GM12878 (cell line): ENCODE data around the gene FDX2. TPM values are rescaled to one million over a fixed set of nuclear protein-coding genes. Genes with fewer than 3 reads are reported as not detected.
A peak's percentile ranks its signal among the peaks of the same experiment; 100 is the strongest.

Experiments
- ATAC-seq: fragments of 200-7000 bp; cut with Tn5 transposase; 3 replicates; pipeline ENCODE4 v1.9.1; 2020; ENCODE audit warnings: mild to moderate bottlenecking, moderate library complexity
- Bru-seq: library from RNA; stranded (reverse); fragments of 400-500 nt; gene quantifications from one replicate; lab custom pipeline; 2021; lab: Mats Ljungman, UMichigan
- BruChase-seq, 2 experiments: library from RNA; stranded (reverse); fragments of 400-500 nt; gene quantifications; one replicate each; lab custom pipeline; 2021; lab: Mats Ljungman, UMichigan
- BruUV-seq: library from RNA; stranded (reverse); fragments of 400-500 nt; replicated peaks from 2 replicates; lab custom pipeline; 2021; lab: Mats Ljungman, UMichigan
- CTCF ChIA-PET: fragments of 300-600 bp; sonication (Branson Sonifier 250); formaldehyde crosslinking; extraction: SDS; loops from one replicate; lab custom pipeline; 2021; ENCODE audit warnings: inconsistent platforms; lab: Yijun Ruan, JAX
- POLR2A ChIA-PET: fragments of 350-600 bp; formaldehyde crosslinking; extraction: SDS; loops from one replicate; lab custom pipeline; 2021; ENCODE audit warnings: inconsistent platforms; lab: Charles Lee
- RAD21 ChIA-PET: fragments of 300-600 bp; sonication (Branson Sonifier 250); formaldehyde crosslinking; loops from one replicate; lab custom pipeline; 2023; ENCODE audit warnings: antibody characterized with exemption; ENCODE audit not compliant: unreplicated experiment; lab: Charles Lee
- SMC1A ChIA-PET: fragments of 300-600 bp; sonication (Branson Sonifier 250); formaldehyde crosslinking; loops from one replicate; lab custom pipeline; 2023; ENCODE audit not compliant: unreplicated experiment, uncharacterized antibody; lab: Charles Lee
- DNase-seq: peaks from one replicate; pipeline ENCODE4 v3.0.0-alpha.2; 2011; ENCODE audit warnings: low read depth, low spot score
- FAIRE-seq: peaks from 3 replicates; lab custom pipeline; 2011; peaks lifted over from hg19 to GRCh38; lab: Jason Lieb, UNC
- H2AFZ ChIP-seq: 2 replicates; pipeline ENCODE4 v1.6.0; 2011; ENCODE audit warnings: low read depth, low read length, control low read depth; ENCODE audit not compliant: control insufficient read depth
- H3K27ac ChIP-seq: 2 replicates; pipeline ENCODE4 v1.5.1; 2011; ENCODE audit warnings: control low read depth; ENCODE audit not compliant: control insufficient read depth, insufficient read depth
- H3K27me3 ChIP-seq, 2 experiments: replicated peaks in 1 of 2; 2 replicates each; pipeline versions ENCODE4 v1.6.0 to v1.6.1; 2011; ENCODE audit warnings: low read length in 1 of 2; ENCODE audit not compliant: control insufficient read depth in 2 of 2, insufficient read depth in 2 of 2
- H3K36me3 ChIP-seq, 2 experiments: 2 replicates each; pipeline ENCODE4 v1.5.1; 2011; ENCODE audit warnings: low read length in 1 of 2; ENCODE audit not compliant: control insufficient read depth in 2 of 2, insufficient read depth in 2 of 2
- H3K4me1 ChIP-seq: 2 replicates; pipeline ENCODE4 v1.6.1; 2011; ENCODE audit warnings: mild to moderate bottlenecking, low read length, moderate library complexity, mixed read lengths; ENCODE audit not compliant: control insufficient read depth, insufficient read depth
- H3K4me2 ChIP-seq: 2 replicates; pipeline ENCODE4 v1.6.0; 2011; ENCODE audit warnings: control low read depth; ENCODE audit not compliant: control insufficient read depth, insufficient read depth
- H3K4me3 ChIP-seq: fragments of 200-600 bp; sonication (generic); 2 replicates; pipeline ENCODE4 v1.5.1; 2016
- H3K79me2 ChIP-seq: 2 replicates; pipeline ENCODE4 v1.6.0; 2011; ENCODE audit warnings: low read length; ENCODE audit not compliant: control insufficient read depth, insufficient read depth
- H3K9ac ChIP-seq: 2 replicates; pipeline ENCODE4 v1.8.0; 2011; ENCODE audit warnings: low read length, control low read depth, mixed read lengths; ENCODE audit not compliant: control insufficient read depth, insufficient read depth
- H3K9me3 ChIP-seq: replicated peaks from 3 replicates; pipeline ENCODE4 v1.5.1; 2011; ENCODE audit warnings: mild to moderate bottlenecking, low read length; ENCODE audit not compliant: control insufficient read depth, insufficient read depth
- H4K20me1 ChIP-seq: 2 replicates; pipeline ENCODE4 v1.6.0; 2011; ENCODE audit not compliant: control insufficient read depth, insufficient read depth
- CHD2 ChIP-seq: IDR thresholded peaks from 2 replicates; pipeline ENCODE4 v1.6.1; 2011; ENCODE audit warnings: low read depth, low read length, improper control_type of control experiment, borderline replicate concordance
- CHD4 ChIP-seq: fragments of 200-600 bp; sonication (generic); IDR thresholded peaks from 2 replicates; pipeline ENCODE4 v1.6.1; 2016; ENCODE audit warnings: mild to moderate bottlenecking
- SP1 ChIP-seq: IDR thresholded peaks from one replicate; pipeline ENCODE4 v1.6.1; 2011; ENCODE audit warnings: low read depth, low read length
- STAT1 ChIP-seq: fragments of 450-650 bp; conservative IDR thresholded peaks from 2 replicates; pipeline ENCODE4 v1.6.1; 2014; ENCODE audit warnings: antibody characterized with exemption, mild to moderate bottlenecking
- ZZZ3 ChIP-seq: IDR thresholded peaks from 2 replicates; pipeline ENCODE4 v1.6.1; 2011; ENCODE audit warnings: low read depth; ENCODE audit not compliant: control insufficient read depth, insufficient read length
- WGBS: methylation state at CpG from one replicate; pipeline ENCODE4 v1.1.6; 2016; ENCODE audit warnings: low lambda C conversion rate; ENCODE audit not compliant: insufficient replicate concordance, insufficient coverage; ENCODE audit errors: missing lambda C conversion rate; 5-methylcytosine and 5-hydroxymethylcytosine counted together
- in situ Hi-C: fragments of 300-500 bp; cut with MboI; formaldehyde crosslinking; loops from 9 replicates; pipeline ENCODE4 v1.14.3; 2018; ENCODE audit warnings: mixed read lengths
- intact Hi-C: fragments of 100-400 bp; cut with micrococcal nuclease; formaldehyde crosslinking; loops from one replicate; pipeline ENCODE4 v1.14.2; 2022; ENCODE audit not compliant: unreplicated experiment
- long read RNA-seq, 2 experiments: library from polyadenylated mRNA; unstranded; transcript quantifications; one replicate each; pipeline ENCODE4 v2.0.0, GENCODE V29; 2019 to 2020
- polyA minus RNA-seq, 3 experiments: library from RNA; depleted of rRNA, polyadenylated mRNA; stranded (reverse); fragments of >200 nt; gene quantifications; 2 replicates each; pipeline ENCODE4 v1.2.3, GENCODE V29; 2011
- polyA plus RNA-seq, 11 experiments: library from polyadenylated mRNA; depleted of rRNA in 4 of 11; unstranded in 6 of 11; stranded (reverse) in 5 of 11; fragments of >200 nt; fragmentation: Nextera tagmentation in 4 of 11; fragmentation: Illumina TruSeq in 1 of 11; extraction: Ambion mirVana in 4 of 11; extraction: Trizol in 1 of 11; gene quantifications; 1 replicate in 1 of 11; 2 replicates in 10 of 11; pipeline versions ENCODE4 v1.2.1 to v1.2.3, GENCODE V29; 2011 to 2016; ENCODE audit warnings: inconsistent platforms in 2 of 11, missing spikeins in 2 of 11, low read depth in 1 of 11
- total RNA-seq, 4 experiments: library from RNA; depleted of rRNA in 3 of 4; stranded (reverse); fragments of >200 nt in 3 of 4; fragmentation: Illumina TruSeq in 1 of 4; extraction: Trizol in 1 of 4; gene quantifications; 2 replicates each; pipeline versions ENCODE4 v1.2.1 to v1.2.3, GENCODE V29; 2013 to 2021
- TF ChIP-seq, protein P1 (sequence below): IDR thresholded peaks from 2 replicates; pipeline ENCODE4 v1.6.1; 2011; ENCODE audit warnings: borderline replicate concordance, low read depth, mild to moderate bottlenecking, moderate library complexity, mixed read lengths, low read length; ENCODE audit not compliant: insufficient read depth; ENCODE audit errors: extremely low read length
- TF ChIP-seq, protein P2 (sequence below): fragments of 450-650 bp; IDR thresholded peaks from 2 replicates; pipeline ENCODE4 v1.6.1; 2016; ENCODE audit warnings: mild to moderate bottlenecking
- TF ChIP-seq, protein P3 (sequence below): IDR thresholded peaks from 2 replicates; pipeline ENCODE4 v1.6.1; 2011; ENCODE audit warnings: low read depth, low read length, improper control_type of control experiment, borderline replicate concordance
- TF ChIP-seq, protein P4 (sequence below): IDR thresholded peaks from 2 replicates; pipeline ENCODE4 v1.6.1; 2012; ENCODE audit warnings: mild to moderate bottlenecking, low read depth, low read length

FDX2 gene
- 8.7 and 11.1 TPM in 2 replicates for total RNA-seq (2013; cell fraction: nucleolus; rRNA removed)
- 19.5 and 29.0 TPM in 2 replicates for total RNA-seq (2014; rRNA removed)
- 15.0 and 16.2 TPM in 2 replicates for total RNA-seq (2014; rRNA removed; fragmentation: Illumina TruSeq; extraction: Trizol)
- 22.4 and 24.6 TPM in 2 replicates for total RNA-seq (2021)
- 7.6 TPM for polyA plus RNA-seq (2011; ENCODE audit: low read depth)
- polyA plus RNA-seq (2011; rRNA removed): 5.0 and 12.4 TPM in 2 replicates
- polyA plus RNA-seq (2011; cell fraction: cytosol; rRNA removed): 24.5 and 31.1 TPM in 2 replicates
- 34.9 and 53.2 TPM in 2 replicates for polyA plus RNA-seq (2011; cell fraction: nucleus; rRNA removed)
- polyA plus RNA-seq (2012): 9.7 and 16.0 TPM in 2 replicates
- 5.9 and 24.9 TPM in 2 replicates for polyA plus RNA-seq (2014; fragmentation: Illumina TruSeq; extraction: Trizol)
- 1 to 10 TPM; 1.4 to 4.1 TPM for polyA plus RNA-seq (2014; fragmentation: Nextera tagmentation; extraction: Ambion mirVana)
- 31.7 TPM in 2 replicates for polyA plus RNA-seq (2014; rRNA removed)
- polyA plus RNA-seq (2016; fragmentation: Nextera tagmentation; extraction: Ambion mirVana): 10 to 100 TPM; 34.4 to 50.4 TPM
- polyA minus RNA-seq (2011; rRNA and poly(A)+ RNA removed): 5.3 and 11.1 TPM in 2 replicates
- 3.2 and 5.2 TPM in 2 replicates for polyA minus RNA-seq (2011; cell fraction: cytosol; rRNA and poly(A)+ RNA removed)
- 4.2 and 11.7 TPM in 2 replicates for polyA minus RNA-seq (2011; cell fraction: nucleus; rRNA and poly(A)+ RNA removed)
- Bru-seq, nascent RNA: percentile 55 among the genes with signal in this experiment
- percentile 74 among the genes with signal in this experiment for BruChase-seq, experiment 1, labeled RNA remaining after a 6-hour chase
- BruChase-seq, experiment 2, labeled RNA remaining after a 2-hour chase: percentile 65 among the genes with signal in this experiment
- long read RNA-seq, experiment 1, transcript FDX2-202 (5 exons, 1,012 nt): major isoform, 10 of 17 reads
- long read RNA-seq, experiment 1, partial matches to known transcripts: 5 of 17 reads
- long read RNA-seq, experiment 1, other reads (novel, unspliced or antisense): 1 of 17 reads
- long read RNA-seq, experiment 2, partial matches to known transcripts: 0 of 3 reads
- long read RNA-seq, experiment 2, other reads (novel, unspliced or antisense): 0 of 3 reads

DNA sequence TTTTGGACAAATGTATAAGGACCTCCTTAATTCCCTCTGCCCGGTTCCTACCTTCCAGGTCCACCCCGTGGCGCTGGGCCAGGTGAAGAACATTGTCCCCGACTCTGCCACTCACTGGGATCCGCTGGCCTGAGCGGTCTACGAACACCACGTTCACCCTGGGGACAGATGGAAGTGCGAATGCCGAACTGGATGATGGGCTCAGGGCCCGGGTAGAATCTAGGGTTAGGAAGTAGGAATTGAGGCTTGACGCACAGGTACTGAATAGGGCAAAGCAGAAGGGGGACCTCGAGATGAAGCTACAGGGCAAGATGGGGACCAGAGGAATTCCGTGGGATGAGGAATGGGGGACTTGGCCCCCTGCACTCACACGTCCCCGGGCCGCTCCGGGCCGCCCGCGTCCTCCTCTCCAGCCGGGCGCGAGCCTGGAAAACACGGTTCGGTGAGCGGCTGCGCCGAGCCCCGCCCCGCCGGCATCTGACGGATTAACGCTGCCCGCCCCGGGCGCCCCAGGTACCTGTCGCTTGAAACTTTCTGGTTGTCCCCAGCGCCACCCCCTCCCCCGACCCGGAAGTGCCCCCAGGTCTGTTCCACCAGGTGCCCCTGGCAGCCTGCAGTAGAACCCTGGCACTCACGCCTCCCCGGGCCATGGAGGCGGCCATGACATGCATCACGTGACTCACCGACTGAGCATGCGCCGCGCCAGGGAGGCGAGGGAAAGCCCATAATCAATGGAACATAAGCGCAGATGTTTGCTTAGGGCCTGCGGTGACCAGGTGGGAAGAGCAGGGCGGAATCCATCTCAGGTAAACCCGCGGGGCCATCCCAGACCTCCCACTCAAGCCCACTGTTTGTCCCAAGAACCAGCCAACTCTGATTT, at the start of gene FDX2:
TSS of gene FDX2 (minus strand) at position 681 of the 880 bp plus-strand sequence. CDS start at position 662, 19 bp downstream.
- CTCF ChIA-PET: interaction anchor here (0.6 to 1.5 kb wide), 3 partner anchors 23 to 74 kb away, joined by 3 to 5 read pairs (median 4); no protein-coding TSS in a partner anchor
- SMC1A ChIA-PET: interaction anchor here (1.5 kb wide), 1 partner anchor 45 kb away, joined by 6 read pairs; the partner anchor contains the start of gene ICAM1
- peak within 1 kb of the TSS; percentile 63 for H3K9ac ChIP-seq
- peak within 1 kb of the TSS; percentile 46 for H3K27ac ChIP-seq
- H3K79me2 ChIP-seq: peaks cover 6% of the 10 kb centered on the region
- in situ Hi-C loops: no loop called here
- FAIRE-seq (peak; percentile 98), ATAC-seq (peak; percentile 97), DNase-seq (peak; percentile 51)
- BruUV-seq: TSS peak; percentile 50
- H4K20me1 ChIP-seq: no peaks in the 10 kb centered on the region
- POLR2A ChIA-PET: interaction anchor here (0.5 to 2.2 kb wide), 3 partner anchors 26 to 344 kb away, joined by 3 to 7 read pairs (median 3); partner anchors contain the start of genes ICAM1 and ICAM5
- H3K36me3 ChIP-seq: peaks cover 0 to 17% of the 10 kb centered on the region in 2 experiments; a peak in 3 of 4 replicates
- RAD21 ChIA-PET: interaction anchor here (0.6 to 1.1 kb wide), 2 partner anchors 29 to 37 kb away, joined by 3 read pairs; partner anchors contain the start of gene ICAM4
- H3K4me3 ChIP-seq: peak within 1 kb of the TSS; percentile 88
- peak within 1 kb of the TSS; percentile 82 for H2AFZ ChIP-seq
- peak within 1 kb of the TSS; percentile 92 for H3K4me2 ChIP-seq
- H3K27me3 ChIP-seq: no peaks in the 10 kb centered on the region
- no peaks in the 10 kb centered on the region for H3K9me3 ChIP-seq
- peaks cover 5% of the 10 kb centered on the region for H3K4me1 ChIP-seq
- WGBS: 5% methylated on average over 45 of the region's 55 CpGs
- intact Hi-C loops: no loop called here
- TF ChIP-seq SP1 (no peak), STAT1 (no peak), CHD4 (no peak), CHD2 (0 out of 2 replicates have a peak, but pooled peaks have one; percentile 16), ZZZ3 (no peak)
- TF ChIP-seq, protein P1, sequence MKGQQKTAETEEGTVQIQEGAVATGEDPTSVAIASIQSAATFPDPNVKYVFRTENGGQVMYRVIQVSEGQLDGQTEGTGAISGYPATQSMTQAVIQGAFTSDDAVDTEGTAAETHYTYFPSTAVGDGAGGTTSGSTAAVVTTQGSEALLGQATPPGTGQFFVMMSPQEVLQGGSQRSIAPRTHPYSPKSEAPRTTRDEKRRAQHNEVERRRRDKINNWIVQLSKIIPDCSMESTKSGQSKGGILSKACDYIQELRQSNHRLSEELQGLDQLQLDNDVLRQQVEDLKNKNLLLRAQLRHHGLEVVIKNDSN: peak; percentile 98
- TF ChIP-seq, protein P2, sequence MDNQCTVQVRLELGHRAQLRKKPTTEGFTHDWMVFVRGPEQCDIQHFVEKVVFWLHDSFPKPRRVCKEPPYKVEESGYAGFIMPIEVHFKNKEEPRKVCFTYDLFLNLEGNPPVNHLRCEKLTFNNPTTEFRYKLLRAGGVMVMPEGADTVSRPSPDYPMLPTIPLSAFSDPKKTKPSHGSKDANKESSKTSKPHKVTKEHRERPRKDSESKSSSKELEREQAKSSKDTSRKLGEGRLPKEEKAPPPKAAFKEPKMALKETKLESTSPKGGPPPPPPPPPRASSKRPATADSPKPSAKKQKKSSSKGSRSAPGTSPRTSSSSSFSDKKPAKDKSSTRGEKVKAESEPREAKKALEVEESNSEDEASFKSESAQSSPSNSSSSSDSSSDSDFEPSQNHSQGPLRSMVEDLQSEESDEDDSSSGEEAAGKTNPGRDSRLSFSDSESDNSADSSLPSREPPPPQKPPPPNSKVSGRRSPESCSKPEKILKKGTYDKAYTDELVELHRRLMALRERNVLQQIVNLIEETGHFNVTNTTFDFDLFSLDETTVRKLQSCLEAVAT: no peak
- TF ChIP-seq, protein P3, sequence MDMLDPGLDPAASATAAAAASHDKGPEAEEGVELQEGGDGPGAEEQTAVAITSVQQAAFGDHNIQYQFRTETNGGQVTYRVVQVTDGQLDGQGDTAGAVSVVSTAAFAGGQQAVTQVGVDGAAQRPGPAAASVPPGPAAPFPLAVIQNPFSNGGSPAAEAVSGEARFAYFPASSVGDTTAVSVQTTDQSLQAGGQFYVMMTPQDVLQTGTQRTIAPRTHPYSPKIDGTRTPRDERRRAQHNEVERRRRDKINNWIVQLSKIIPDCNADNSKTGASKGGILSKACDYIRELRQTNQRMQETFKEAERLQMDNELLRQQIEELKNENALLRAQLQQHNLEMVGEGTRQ: peak; percentile 94
- TF ChIP-seq, protein P4, sequence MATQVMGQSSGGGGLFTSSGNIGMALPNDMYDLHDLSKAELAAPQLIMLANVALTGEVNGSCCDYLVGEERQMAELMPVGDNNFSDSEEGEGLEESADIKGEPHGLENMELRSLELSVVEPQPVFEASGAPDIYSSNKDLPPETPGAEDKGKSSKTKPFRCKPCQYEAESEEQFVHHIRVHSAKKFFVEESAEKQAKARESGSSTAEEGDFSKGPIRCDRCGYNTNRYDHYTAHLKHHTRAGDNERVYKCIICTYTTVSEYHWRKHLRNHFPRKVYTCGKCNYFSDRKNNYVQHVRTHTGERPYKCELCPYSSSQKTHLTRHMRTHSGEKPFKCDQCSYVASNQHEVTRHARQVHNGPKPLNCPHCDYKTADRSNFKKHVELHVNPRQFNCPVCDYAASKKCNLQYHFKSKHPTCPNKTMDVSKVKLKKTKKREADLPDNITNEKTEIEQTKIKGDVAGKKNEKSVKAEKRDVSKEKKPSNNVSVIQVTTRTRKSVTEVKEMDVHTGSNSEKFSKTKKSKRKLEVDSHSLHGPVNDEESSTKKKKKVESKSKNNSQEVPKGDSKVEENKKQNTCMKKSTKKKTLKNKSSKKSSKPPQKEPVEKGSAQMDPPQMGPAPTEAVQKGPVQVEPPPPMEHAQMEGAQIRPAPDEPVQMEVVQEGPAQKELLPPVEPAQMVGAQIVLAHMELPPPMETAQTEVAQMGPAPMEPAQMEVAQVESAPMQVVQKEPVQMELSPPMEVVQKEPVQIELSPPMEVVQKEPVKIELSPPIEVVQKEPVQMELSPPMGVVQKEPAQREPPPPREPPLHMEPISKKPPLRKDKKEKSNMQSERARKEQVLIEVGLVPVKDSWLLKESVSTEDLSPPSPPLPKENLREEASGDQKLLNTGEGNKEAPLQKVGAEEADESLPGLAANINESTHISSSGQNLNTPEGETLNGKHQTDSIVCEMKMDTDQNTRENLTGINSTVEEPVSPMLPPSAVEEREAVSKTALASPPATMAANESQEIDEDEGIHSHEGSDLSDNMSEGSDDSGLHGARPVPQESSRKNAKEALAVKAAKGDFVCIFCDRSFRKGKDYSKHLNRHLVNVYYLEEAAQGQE: no peak
